HUES48 (cell line): ENCODE data around the gene MPHOSPH9.

Experiments used
- H3K27ac ChIP-seq: one replicate; pipeline ENCODE4 v1.7.0; 2013; ENCODE audit warnings: low read depth, low read length, inconsistent platforms
- H3K27me3 ChIP-seq: 2 replicates; pipeline ENCODE4 v1.6.1; 2013; ENCODE audit warnings: mild to moderate bottlenecking, low read length; ENCODE audit not compliant: control insufficient read depth, insufficient read depth
- H3K36me3 ChIP-seq: 2 replicates; pipeline ENCODE4 v1.6.1; 2013; ENCODE audit warnings: low read length; ENCODE audit not compliant: control insufficient read depth, insufficient read depth
- H3K4me1 ChIP-seq: 2 replicates; pipeline ENCODE4 v1.6.1; 2013; ENCODE audit warnings: mild to moderate bottlenecking, low read length; ENCODE audit not compliant: control insufficient read depth, insufficient read depth
- H3K4me3 ChIP-seq: 2 replicates; pipeline ENCODE4 v1.5.1; 2013; ENCODE audit warnings: mild to moderate bottlenecking, low read depth, low read length
- H3K9ac ChIP-seq: 2 replicates; pipeline ENCODE4 v1.6.1; 2013; ENCODE audit warnings: mild to moderate bottlenecking, low read depth, low read length, moderate library complexity
- H3K9me3 ChIP-seq: 2 replicates; pipeline ENCODE4 v1.6.1; 2013; ENCODE audit warnings: low read length; ENCODE audit not compliant: control insufficient read depth, insufficient read depth

MPHOSPH9 gene, protein sequence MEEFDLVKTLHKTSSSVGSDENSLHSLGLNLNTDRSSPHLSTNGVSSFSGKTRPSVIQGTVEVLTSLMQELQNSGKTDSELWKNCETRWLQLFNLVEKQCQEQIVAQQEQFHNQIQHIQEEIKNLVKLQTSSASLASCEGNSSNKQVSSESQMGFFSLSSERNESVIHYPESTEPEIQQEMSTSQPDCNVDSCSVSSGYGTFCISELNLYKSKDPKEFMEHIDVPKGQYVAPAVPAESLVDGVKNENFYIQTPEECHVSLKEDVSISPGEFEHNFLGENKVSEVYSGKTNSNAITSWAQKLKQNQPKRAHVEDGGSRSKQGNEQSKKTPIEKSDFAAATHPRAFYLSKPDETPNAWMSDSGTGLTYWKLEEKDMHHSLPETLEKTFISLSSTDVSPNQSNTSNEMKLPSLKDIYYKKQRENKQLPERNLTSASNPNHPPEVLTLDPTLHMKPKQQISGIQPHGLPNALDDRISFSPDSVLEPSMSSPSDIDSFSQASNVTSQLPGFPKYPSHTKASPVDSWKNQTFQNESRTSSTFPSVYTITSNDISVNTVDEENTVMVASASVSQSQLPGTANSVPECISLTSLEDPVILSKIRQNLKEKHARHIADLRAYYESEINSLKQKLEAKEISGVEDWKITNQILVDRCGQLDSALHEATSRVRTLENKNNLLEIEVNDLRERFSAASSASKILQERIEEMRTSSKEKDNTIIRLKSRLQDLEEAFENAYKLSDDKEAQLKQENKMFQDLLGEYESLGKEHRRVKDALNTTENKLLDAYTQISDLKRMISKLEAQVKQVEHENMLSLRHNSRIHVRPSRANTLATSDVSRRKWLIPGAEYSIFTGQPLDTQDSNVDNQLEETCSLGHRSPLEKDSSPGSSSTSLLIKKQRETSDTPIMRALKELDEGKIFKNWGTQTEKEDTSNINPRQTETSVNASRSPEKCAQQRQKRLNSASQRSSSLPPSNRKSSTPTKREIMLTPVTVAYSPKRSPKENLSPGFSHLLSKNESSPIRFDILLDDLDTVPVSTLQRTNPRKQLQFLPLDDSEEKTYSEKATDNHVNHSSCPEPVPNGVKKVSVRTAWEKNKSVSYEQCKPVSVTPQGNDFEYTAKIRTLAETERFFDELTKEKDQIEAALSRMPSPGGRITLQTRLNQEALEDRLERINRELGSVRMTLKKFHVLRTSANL

DNA sequence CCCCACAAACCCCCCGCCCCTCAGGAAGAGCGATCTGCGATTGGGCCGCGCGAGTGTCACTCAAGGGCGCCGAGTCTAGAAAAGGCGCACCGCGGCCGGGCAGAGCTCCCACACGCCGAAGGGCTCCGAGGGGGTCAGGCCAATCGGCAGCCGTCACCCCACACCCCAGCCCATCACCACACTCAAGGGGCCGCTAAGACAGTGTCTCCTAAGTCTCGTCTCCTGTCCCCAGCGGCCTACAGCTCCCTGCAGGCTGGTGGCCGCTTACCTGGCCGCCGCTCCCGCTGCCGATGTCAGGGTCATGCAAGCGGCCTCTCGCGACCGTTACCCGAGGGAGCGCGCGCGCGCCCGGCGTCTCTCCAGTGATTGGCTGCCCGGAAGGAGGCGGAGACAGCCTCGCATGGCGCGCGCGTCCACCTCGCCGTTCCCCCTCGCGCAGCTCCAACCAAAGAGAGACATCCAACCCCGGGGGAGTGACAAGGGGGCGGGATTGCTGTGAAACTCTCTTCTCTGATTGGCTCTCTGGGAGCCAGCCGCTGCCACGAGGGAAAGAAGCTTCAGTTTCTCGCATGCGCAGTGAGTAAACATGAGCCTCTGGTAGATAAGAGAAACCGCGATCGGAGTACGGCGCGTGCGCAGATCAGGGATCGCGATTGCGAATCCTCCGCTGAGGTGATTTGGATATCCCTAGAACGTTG is at the start of gene MPHOSPH9, which contains the start of gene MTRFR:
Gene MPHOSPH9, minus strand, starts transcription at position 335 of the 698 bp plus-strand sequence. CDS start 2,777 bp downstream, outside the sequence.
Gene MTRFR, plus strand, starts transcription at position 630 of the 698 bp plus-strand sequence. CDS start 20,239 bp downstream, outside the sequence.
- Histone ChIP-seq H3K9ac (peak within 1 kb of the TSS; percentile 73), H3K27me3 (no peaks in the 10 kb centered on the region), H3K4me3 (peak within 1 kb of the TSS; percentile 83), H3K36me3 (peaks cover 15% of the 10 kb centered on the region), H3K27ac (peak within 1 kb of the TSS; percentile 83), H3K4me1 (peaks cover 5% of the 10 kb centered on the region), H3K9me3 (no peaks in the 10 kb centered on the region)

DNA sequence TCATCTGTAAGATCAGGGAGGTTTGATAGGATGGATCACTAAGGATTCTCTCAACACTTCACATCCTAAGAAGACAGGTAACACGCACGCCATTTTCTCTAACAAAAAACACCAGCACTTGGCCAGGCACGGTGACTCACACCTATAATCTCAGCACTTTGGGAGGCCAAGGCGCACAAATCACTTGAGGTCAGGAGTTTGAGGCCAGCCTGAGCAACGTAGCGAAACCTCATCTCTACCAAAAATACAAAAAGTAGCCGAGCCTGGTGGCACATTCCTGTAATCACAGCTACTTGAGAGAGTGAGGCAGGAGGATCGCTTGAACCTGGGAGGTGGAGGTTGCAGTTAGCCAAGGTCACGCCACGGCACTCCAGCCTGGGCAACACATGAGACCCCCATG is 49.2 kb upstream of the MPHOSPH9 start:
- H3K27me3 ChIP-seq = no peaks in the 10 kb centered on the region
- H3K4me3 ChIP-seq = no peak overlapping the region
- H3K36me3 ChIP-seq = no peaks in the 10 kb centered on the region
- H3K9ac ChIP-seq = no peak overlapping the region
- peaks cover 7% of the 10 kb centered on the region for H3K4me1 ChIP-seq
- H3K27ac ChIP-seq = no peak overlapping the region
- H3K9me3 ChIP-seq = no peaks in the 10 kb centered on the region

DNA sequence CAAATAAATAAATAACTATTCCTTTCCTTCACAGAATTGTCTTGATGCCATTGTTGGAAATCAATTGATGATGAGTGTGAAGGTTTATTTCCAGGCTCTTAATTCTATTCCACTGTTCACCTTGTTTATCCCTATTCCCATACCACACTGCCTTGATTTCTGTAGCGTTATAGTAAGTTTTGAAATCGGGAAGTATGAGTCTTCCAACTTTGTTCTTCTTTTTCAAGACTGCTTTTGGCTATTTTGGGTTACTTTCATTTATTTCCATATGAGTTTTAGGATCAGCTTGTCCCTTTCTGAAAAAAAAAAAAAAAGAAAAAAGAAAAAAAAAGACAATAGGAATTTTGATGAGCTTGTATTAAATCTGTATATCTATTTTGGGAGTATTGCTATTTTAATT is 48.0 kb upstream of the MPHOSPH9 start:
- Histone ChIP-seq H3K4me3 (no peak overlapping the region), H3K27me3 (no peaks in the 10 kb centered on the region), H3K9ac (no peak overlapping the region), H3K9me3 (no peaks in the 10 kb centered on the region), H3K36me3 (no peaks in the 10 kb centered on the region), H3K27ac (no peak overlapping the region), H3K4me1 (no peaks in the 10 kb centered on the region)

DNA sequence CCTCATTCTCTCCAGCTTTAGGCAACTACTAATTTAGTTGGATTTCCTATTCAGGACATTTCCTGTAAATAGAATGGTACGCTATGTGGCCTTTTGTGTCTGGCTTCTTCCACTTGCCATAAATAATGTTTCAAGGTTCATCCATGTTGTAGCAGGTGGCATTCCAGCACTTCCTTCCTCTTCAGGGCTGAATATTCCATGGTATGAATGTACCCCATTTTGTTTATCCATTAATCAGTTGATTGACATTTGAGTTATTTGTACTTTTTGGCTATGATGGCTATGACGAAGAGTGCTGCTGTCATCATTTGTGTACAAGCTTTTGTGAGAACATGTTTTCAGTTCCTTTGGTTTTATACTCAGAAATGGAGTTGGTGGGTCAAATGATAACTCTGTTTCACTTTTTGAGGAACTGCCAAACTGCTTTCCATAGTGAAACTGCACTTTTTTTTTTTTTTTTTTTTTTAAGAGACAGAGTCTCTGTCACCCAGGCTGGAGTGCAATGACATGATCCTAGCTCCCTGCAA is 45.2 kb upstream of the MPHOSPH9 start:
- no peaks in the 10 kb centered on the region for H3K4me1 ChIP-seq
- no peak overlapping the region for H3K27ac ChIP-seq
- H3K27me3 ChIP-seq = no peaks in the 10 kb centered on the region
- no peaks in the 10 kb centered on the region for H3K9me3 ChIP-seq
- H3K4me3 ChIP-seq = no peak overlapping the region
- no peak overlapping the region for H3K9ac ChIP-seq
- no peaks in the 10 kb centered on the region for H3K36me3 ChIP-seq

DNA sequence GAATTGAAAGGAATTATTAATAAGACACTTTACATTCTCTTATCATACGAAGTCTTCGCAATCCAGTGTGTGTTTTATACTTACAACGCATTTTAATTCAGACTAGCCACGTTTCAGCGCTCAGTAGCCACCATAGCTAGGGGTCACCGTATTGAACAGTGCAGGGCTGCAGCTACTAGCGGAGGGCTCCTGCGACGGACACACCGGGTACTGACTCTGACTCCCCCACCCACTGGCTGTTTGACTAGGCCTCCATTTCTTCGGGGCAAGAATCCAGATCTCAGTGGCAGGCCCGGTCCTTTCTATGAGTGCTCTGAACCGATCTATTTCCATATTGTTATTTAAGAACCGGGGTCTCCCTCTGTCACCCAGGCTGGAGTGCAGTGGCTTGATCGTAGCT is 40.2 kb upstream of the MPHOSPH9 start:
- H3K4me1 ChIP-seq = peaks cover 18% of the 10 kb centered on the region
- no peak overlapping the region for H3K27ac ChIP-seq
- peaks cover 6% of the 10 kb centered on the region for H3K36me3 ChIP-seq
- no peak overlapping the region for H3K4me3 ChIP-seq
- no peaks in the 10 kb centered on the region for H3K9me3 ChIP-seq
- no peak overlapping the region for H3K9ac ChIP-seq
- no peaks in the 10 kb centered on the region for H3K27me3 ChIP-seq

DNA sequence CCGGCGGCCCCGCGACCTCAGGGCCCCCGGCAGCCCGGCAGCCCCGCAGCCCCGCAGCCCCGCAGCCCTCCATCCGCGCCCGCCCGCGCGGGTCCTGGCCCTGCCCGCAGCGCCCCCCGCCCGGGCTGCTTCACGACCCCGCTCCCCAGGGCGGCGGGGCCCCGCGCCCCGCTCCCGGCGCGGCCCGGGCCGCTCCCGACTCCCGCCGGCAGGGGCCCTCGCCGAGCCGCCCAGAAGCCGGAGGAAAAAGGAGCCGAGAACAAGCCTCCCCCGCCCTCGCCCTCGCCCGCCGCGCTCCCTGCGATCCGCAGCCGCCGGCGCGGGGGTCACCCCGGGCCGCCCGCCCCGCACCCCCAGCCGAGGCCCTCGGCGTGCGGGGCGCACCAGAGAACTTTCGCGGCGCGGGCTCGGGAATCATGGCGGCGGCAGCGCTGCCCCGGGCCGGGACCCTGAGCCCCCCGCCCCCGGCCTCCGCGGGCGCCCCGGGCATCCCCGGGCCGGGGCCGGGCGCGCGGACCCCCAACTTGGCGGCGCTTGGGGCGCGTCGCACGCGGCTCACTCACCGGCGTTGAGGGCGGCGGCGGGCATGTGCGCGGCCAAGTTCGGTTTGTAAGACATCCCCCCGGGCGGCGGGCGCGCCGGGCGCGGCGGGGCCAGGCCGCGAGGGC is 38.2 kb upstream of the MPHOSPH9 start:
- Histone ChIP-seq H3K9ac (peak overlapping the region; percentile 75), H3K27ac (peak overlapping the region; percentile 92), H3K4me3 (peak overlapping the region; percentile 72), H3K36me3 (peaks cover 20% of the 10 kb centered on the region), H3K4me1 (peaks cover 18% of the 10 kb centered on the region), H3K27me3 (no peaks in the 10 kb centered on the region), H3K9me3 (no peaks in the 10 kb centered on the region)

DNA sequence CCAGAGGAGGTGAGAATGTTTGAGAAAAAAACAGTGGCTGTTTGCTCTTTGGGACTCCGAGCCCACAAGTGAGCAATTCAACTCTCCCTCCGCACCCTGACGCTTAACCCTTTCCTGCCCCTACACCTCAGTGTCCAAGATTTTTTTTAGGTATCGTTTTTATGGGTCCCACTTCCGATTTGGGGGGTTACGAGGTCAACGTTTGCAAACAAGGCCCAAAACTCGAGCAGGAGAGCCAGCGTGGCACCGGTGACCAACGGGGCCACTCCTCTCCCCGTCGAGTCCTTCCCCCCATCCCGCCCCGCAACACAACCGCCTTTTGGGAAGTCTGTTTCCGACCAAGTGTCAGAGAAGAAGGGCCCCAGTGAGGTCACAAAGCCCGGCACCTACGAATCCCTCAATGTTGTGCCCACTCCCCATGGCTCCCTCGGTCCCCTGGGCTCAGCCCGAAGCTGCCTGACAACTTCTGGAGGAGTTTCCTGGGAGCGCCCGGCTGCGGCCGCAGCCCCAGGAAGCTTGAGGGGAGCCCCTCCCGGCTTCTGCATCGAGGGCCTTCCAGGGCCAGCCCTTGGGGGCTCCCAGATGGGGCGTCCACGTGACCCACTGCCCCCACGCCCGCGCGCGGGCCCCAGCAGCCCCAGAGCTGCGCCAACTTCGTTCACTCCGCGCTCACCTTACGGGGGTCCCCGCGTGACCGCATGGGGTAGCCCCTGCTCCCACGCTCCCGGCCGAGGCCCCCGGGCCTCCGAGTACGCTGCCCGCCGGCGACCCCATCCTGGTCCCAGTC is 37.5 kb upstream of the MPHOSPH9 start:
- Histone ChIP-seq H3K36me3 (peaks cover 27% of the 10 kb centered on the region), H3K27ac (peak overlapping the region; percentile 92), H3K9ac (peak overlapping the region; percentile 75), H3K4me3 (peak overlapping the region; percentile 72), H3K9me3 (no peaks in the 10 kb centered on the region), H3K27me3 (no peaks in the 10 kb centered on the region), H3K4me1 (peaks cover 18% of the 10 kb centered on the region)

DNA sequence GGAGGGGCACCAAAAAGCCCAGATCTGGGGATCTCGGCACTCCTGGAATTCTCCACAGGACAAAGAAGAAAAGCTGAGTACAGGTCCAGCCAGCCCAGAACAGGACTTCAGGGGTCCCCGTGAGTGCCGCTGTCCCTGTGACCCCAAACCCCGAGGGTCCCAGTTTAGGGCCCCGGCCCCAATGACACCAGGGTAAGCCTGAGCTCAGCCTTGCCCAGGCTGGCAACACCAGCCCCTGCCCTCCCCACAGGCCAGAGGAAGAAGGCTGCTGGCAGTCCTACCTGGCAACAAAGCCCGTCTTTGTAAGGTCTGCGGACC is 36.9 kb upstream of the MPHOSPH9 start:
- Histone ChIP-seq H3K9me3 (no peaks in the 10 kb centered on the region), H3K4me1 (peaks cover 18% of the 10 kb centered on the region), H3K9ac (peak overlapping the region; percentile 75), H3K4me3 (peak overlapping the region; percentile 72), H3K27ac (peak overlapping the region; percentile 92), H3K27me3 (no peaks in the 10 kb centered on the region), H3K36me3 (peaks cover 30% of the 10 kb centered on the region)

DNA sequence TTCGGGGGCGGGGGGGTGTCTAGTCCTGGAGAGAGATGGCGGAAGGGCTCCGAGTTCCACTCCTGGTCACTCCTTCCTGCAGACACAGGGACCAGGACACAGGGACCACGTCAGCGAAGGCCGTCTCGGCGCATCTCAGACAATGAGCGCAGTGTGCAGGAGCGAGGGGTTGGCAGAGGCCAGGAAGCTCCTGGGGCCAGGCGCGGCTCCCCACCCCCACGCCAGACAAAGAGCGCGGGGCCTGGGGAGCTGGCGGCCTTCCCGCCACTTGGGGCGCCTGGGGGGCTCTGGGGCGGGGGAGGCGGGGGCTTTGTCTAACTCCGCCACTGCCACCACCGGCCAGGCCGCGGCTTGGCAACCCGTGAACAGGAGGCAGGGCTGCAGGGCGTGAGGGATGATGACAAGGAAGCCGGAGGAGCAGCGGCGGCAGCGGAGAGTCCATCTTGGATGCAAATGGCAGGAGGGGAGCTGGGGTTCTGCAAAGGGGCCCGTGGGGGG is 36.5 kb upstream of the MPHOSPH9 start:
- Histone ChIP-seq H3K27ac (peak overlapping the region; percentile 92), H3K36me3 (peaks cover 34% of the 10 kb centered on the region), H3K4me1 (peaks cover 18% of the 10 kb centered on the region), H3K27me3 (no peaks in the 10 kb centered on the region), H3K9me3 (no peaks in the 10 kb centered on the region), H3K4me3 (peak overlapping the region; percentile 72), H3K9ac (peak overlapping the region; percentile 86)
